Measurements from ENCODE around the gene COL18A1. TPM values are rescaled to one million over a fixed set of nuclear protein-coding genes. Genes with fewer than 3 reads are reported as not detected.
A peak's percentile ranks its signal among the peaks of the same experiment; 100 is the strongest.

The COL18A1 gene
- total and polyA plus RNA-seq, 9 of the 15 experiments (the other 6 are each of a cell fraction or from before 2014, with no cell fraction given) = 0.14 to 16.4 (median 2.0) TPM

DNA sequence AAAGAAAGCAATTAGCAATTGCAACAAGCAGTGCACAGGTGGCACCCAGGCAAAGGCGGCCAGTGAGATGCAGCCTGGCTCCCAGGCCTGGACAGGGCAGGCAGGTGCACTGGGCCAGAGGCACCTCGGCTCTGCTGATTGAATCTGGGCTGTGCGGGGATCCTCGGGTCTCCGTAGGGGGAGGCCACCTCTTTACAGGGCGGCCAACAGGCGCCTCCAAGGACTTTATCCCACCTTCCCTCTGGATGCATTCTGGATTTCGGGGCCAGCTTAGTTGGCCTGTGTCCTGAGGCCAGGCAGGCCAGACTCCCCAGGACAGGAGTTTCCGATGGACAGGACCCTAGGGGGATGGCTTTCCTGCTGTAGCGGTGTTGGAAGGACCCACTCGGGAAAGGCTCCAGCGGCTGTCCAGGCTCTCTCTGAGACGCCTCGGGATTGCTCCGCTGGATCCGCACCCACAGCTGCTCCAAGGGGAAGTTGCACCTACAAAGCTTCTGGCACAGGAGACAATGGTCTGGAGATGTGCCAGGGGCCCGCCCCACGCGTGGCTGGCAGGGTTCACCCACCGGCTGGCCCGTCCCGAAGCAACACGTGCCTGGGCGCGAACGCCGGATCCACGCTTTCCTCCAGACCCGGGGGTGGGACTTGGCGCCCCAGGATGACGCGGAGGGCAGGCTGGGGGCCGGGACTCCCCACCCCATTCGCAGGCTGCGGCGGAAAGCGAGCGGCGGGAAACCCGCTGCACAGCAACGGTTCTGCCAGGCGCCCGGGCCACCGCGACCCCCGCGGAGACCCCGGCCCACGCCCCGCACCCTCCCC, 136.5 kb downstream of the COL18A1 start:
- H3K9ac ChIP-seq (ENCODE audit: insufficient read depth in 1 of 2, low read depth in 2 of 2, low read length in 2 of 2) = peak overlapping the region; percentile 78 to 96
- H3K4me2 ChIP-seq (ENCODE audit: insufficient read depth, low read length) = peak overlapping the region; percentile 86
- peaks cover 48% of the 10 kb centered on the region for H3K79me2 ChIP-seq (ENCODE audit: control insufficient read depth, insufficient read depth, low read length)
- DNase-seq (ENCODE audit: extremely low read depth in 1 of 4, low spot score in 3 of 4) (peak; percentile 90 to 97 (median 96)), FAIRE-seq (peak; percentile 81), ATAC-seq (peak; percentile 86)
- in situ Hi-C loops (cut with MboI) (no loop called here), intact Hi-C loops (cut with micrococcal nuclease) (loop anchor here (5.0 kb wide), 1 partner anchor 249 kb away; no protein-coding TSS in a partner anchor)
- TSS peak; percentile 61 for BruUV-seq (replicated peaks)
- POLR2A ChIA-PET = interaction anchor here (0.9 to 2.0 kb wide), 3 partner anchors 16 to 232 kb away, joined by 3 to 6 read pairs (median 3); no protein-coding TSS in a partner anchor
- no peaks in the 10 kb centered on the region for H3K9me1 ChIP-seq (ENCODE audit: control insufficient read depth, insufficient read depth, low read length)
- peak overlapping the region; percentile 54 for H3K27ac ChIP-seq (ENCODE audit: extremely low read depth, low read depth, low read length)
- CTCF ChIA-PET (ENCODE audit: low intra/inter-chr PET ratio) = no interaction called here
- H3K36me3 ChIP-seq (ENCODE audit: control insufficient read depth, insufficient read depth, low read length) = peaks cover 43% of the 10 kb centered on the region; the same call in 2 of the 3 replicates
- no peaks in the 10 kb centered on the region; a peak in 1 of 5 replicates for H3K27me3 ChIP-seq (ENCODE audit: control insufficient read depth in 2 of 2, insufficient read depth in 2 of 2, low read length in 2 of 2)
- peak overlapping the region; percentile 48 for H3K4me3 ChIP-seq
- no peaks in the 10 kb centered on the region; the same call in 1 of the 2 replicates for H4K20me1 ChIP-seq (replicated peaks; ENCODE audit: control insufficient read depth, insufficient read depth, low read length)
- H3K9me3 ChIP-seq (replicated peaks; ENCODE audit: control insufficient read depth, insufficient read depth, low read depth, low read length) = no peaks in the 10 kb centered on the region
- peak overlapping the region; percentile 88 for H2AFZ ChIP-seq (ENCODE audit: low read depth, low read length)
- under 1% methylated on average over 37 of the region's 50 CpGs for WGBS (ENCODE audit: insufficient coverage, low coverage, missing lambda C conversion rate)
- peaks cover 7 to 71% of the 10 kb centered on the region in 2 experiments; a peak in 4 of 5 replicates for H3K4me1 ChIP-seq (replicated peaks in 1 of 2; ENCODE audit: control insufficient read depth in 2 of 2, insufficient read depth in 2 of 2, low read length in 2 of 2)
- TF ChIP-seq CHD4 (IDR thresholded peaks at IDR 0.05; ENCODE audit: insufficient read depth, insufficient replicate concordance, low read depth, low read length, poor library complexity, severe bottlenecking) (peak; percentile 46), RBM39 (optimal IDR thresholded peaks at IDR 0.05; ENCODE audit: low read depth, low read length) (no peak), PYGO2 (tag; IDR thresholded peaks at IDR 0.05) (no peak), HLTF (IDR thresholded peaks at IDR 0.05) (0 out of 2 replicates have a peak, but pooled peaks have one; percentile 24), ZFPM2 (CRISPR knock-in tag; IDR thresholded peaks at IDR 0.05) (no peak), POLR2G (IDR thresholded peaks at IDR 0.05; ENCODE audit: low read depth, low read length) (peak; percentile 69), HCFC1 (IDR thresholded peaks at IDR 0.05; ENCODE audit: low read depth, low read length) (peak; percentile 70), SUPT5H (IDR thresholded peaks at IDR 0.05) (peak; percentile 55), ZNF766 (CRISPR knock-in tag; conservative IDR thresholded peaks at IDR 0.05) (no peak), MCM3 (IDR thresholded peaks at IDR 0.05) (no peak), TCF7L2 (IDR thresholded peaks at IDR 0.05; ENCODE audit: low read depth, low read length) (no peak), ZC3H11A (IDR thresholded peaks at IDR 0.05; ENCODE audit: low read depth, low read length) (no peak), HDAC1 (IDR thresholded peaks at IDR 0.05) (peak; percentile 75 to 100)
- TF ChIP-seq, protein P1, sequence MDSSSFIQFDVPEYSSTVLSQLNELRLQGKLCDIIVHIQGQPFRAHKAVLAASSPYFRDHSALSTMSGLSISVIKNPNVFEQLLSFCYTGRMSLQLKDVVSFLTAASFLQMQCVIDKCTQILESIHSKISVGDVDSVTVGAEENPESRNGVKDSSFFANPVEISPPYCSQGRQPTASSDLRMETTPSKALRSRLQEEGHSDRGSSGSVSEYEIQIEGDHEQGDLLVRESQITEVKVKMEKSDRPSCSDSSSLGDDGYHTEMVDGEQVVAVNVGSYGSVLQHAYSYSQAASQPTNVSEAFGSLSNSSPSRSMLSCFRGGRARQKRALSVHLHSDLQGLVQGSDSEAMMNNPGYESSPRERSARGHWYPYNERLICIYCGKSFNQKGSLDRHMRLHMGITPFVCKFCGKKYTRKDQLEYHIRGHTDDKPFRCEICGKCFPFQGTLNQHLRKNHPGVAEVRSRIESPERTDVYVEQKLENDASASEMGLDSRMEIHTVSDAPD (CRISPR knock-in tag; IDR thresholded peaks at IDR 0.05) = no peak
- TF ChIP-seq, protein P2, sequence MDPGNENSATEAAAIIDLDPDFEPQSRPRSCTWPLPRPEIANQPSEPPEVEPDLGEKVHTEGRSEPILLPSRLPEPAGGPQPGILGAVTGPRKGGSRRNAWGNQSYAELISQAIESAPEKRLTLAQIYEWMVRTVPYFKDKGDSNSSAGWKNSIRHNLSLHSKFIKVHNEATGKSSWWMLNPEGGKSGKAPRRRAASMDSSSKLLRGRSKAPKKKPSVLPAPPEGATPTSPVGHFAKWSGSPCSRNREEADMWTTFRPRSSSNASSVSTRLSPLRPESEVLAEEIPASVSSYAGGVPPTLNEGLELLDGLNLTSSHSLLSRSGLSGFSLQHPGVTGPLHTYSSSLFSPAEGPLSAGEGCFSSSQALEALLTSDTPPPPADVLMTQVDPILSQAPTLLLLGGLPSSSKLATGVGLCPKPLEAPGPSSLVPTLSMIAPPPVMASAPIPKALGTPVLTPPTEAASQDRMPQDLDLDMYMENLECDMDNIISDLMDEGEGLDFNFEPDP (CRISPR knock-in tag; IDR thresholded peaks at IDR 0.05) = no peak
- TF ChIP-seq, protein P3, sequence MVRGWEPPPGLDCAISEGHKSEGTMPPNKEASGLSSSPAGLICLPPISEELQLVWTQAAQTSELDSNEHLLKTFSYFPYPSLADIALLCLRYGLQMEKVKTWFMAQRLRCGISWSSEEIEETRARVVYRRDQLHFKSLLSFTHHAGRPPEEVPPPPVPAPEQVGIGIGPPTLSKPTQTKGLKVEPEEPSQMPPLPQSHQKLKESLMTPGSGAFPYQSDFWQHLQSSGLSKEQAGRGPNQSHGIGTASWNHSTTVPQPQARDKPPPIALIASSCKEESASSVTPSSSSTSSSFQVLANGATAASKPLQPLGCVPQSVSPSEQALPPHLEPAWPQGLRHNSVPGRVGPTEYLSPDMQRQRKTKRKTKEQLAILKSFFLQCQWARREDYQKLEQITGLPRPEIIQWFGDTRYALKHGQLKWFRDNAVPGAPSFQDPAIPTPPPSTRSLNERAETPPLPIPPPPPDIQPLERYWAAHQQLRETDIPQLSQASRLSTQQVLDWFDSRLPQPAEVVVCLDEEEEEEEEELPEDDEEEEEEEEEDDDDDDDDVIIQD (CRISPR knock-in tag; IDR thresholded peaks at IDR 0.05) = no peak
